T-helper 2 cell (primary cell): ENCODE data around the gene UROS.

ENCODE experiments used
- DNase-seq, 5 experiments: peaks; one replicate each; pipeline versions ENCODE4 v3.0.0 to v3.0.0-alpha.2; 2012 to 2022

UROS gene

GRCh38 chr10:125828311-125828710 is 5.3 kb upstream of the UROS start:
- DNase-seq: peak in 1 of 5 experiments; percentile 14

GRCh38 chr10:125827133-125827532 is 4.1 kb upstream of the UROS start:
- DNase-seq: no peak

- DNase-seq: no peak
These were observed 1.7 kb upstream of the UROS start for GRCh38 chr10:125824736-125825135.

- no peak for DNase-seq
These were observed 699 bp upstream of the UROS start for GRCh38 chr10:125823663-125824251.

- DNase-seq: no peak
These were observed 2.4 kb downstream of the UROS start for GRCh38 chr10:125820701-125821100.

- no peak for DNase-seq
These were observed 5.6 kb downstream of the UROS start for GRCh38 chr10:125817337-125817946.

GRCh38 chr10:125816548-125816947 is 6.5 kb downstream of the UROS start:
- no peak for DNase-seq

GRCh38 chr10:125815764-125816163 is 7.3 kb downstream of the UROS start:
- DNase-seq: no peak

- DNase-seq: no peak
These were observed 10.8 kb downstream of the UROS start for GRCh38 chr10:125812128-125812750.

GRCh38 chr10:125811251-125811650 is 11.8 kb downstream of the UROS start:
- DNase-seq: no peak

GRCh38 chr10:125808047-125808446 is 15.0 kb downstream of the UROS start:
- DNase-seq: no peak

GRCh38 chr10:125802739-125803138 is 20.3 kb downstream of the UROS start:
- no peak for DNase-seq

- no peak for DNase-seq
These were observed 20.9 kb downstream of the UROS start for GRCh38 chr10:125802131-125802530.

- DNase-seq: no peak
These were observed 21.5 kb downstream of the UROS start for GRCh38 chr10:125801574-125801973.

- DNase-seq: no peak
These were observed 23.4 kb downstream of the UROS start for GRCh38 chr10:125799451-125800182.

- no peak for DNase-seq
These were observed 24.9 kb downstream of the UROS start for GRCh38 chr10:125797994-125798662.

GRCh38 chr10:125797424-125797823 is 25.6 kb downstream of the UROS start:
- DNase-seq: no peak

GRCh38 chr10:125795637-125796190 is 27.3 kb downstream of the UROS start:
- DNase-seq: no peak

GRCh38 chr10:125795128-125795527 is 27.9 kb downstream of the UROS start:
- no peak for DNase-seq

GRCh38 chr10:125792342-125793300 is 30.4 kb downstream of the UROS start:
- peak in 2 of 5 experiments; percentile 8 to 50 for DNase-seq
